NCI-H2171 treated with DMSO at 0.1 percent for 48 hours (cell line): ENCODE results near the gene CD59.

ENCODE experiments used
- DNase-seq: peaks from one replicate; lab custom pipeline; 2025; lab: John Stamatoyannopoulos, UW

The CD59 gene, protein sequence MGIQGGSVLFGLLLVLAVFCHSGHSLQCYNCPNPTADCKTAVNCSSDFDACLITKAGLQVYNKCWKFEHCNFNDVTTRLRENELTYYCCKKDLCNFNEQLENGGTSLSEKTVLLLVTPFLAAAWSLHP

DNA sequence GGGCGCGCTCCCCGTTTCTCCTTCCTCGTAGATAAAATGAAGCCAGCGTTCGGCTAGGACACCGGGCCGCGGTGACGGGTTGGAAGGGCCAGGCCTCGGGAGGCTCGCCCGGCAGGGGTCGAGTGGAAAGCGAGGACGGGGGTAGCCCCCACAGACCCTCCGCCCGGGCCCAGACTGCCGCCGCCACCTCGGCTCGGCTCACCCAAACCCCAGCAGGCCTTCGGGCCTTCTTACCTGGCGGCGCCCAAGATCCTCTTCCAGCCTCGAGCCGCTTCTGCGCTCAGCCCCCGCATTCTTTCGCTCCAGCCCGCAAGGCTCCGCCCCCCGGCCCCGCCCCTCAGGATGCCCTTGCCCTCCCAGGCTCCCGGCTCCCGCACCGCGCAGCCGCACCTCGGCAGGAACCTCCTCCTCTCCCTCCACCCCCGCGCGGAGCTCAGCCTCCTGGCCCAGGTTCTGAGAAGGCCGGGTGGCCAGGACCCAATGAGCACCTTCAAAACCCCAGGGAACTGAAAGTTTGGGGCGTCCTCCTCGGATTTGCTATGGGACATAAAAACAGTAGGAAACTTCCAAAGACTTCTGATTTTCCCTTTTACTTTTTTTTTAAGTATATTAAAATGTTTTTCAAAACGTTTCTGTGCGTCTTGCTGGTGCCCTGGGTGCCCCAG is at the start of gene CD59:
TSS of gene CD59 (minus strand) at position 276 of the 665 bp plus-strand sequence. CDS start 13,978 bp downstream, outside the sequence.
- peak; percentile 97 for DNase-seq

DNA sequence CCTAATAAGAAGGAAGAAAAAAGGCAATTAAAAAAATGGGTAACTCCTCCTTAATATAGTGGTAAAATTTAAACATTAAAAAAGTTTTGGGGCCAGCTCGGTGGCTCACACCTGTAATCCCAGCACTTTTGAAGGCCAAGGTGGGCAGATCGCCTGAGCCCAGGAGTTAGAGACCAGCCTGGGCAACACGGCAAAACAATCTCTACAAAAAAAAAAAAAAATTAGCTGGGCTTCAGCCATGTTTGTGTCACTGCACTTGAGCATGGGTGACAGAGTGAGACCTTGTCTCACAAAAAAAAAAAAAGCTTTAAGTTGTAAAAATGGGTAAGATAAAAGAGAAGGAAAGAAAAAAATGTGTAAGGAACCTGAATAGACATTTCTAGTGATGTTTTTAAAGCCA is 49.4 kb upstream of the CD59 start:
- no peak for DNase-seq

DNA sequence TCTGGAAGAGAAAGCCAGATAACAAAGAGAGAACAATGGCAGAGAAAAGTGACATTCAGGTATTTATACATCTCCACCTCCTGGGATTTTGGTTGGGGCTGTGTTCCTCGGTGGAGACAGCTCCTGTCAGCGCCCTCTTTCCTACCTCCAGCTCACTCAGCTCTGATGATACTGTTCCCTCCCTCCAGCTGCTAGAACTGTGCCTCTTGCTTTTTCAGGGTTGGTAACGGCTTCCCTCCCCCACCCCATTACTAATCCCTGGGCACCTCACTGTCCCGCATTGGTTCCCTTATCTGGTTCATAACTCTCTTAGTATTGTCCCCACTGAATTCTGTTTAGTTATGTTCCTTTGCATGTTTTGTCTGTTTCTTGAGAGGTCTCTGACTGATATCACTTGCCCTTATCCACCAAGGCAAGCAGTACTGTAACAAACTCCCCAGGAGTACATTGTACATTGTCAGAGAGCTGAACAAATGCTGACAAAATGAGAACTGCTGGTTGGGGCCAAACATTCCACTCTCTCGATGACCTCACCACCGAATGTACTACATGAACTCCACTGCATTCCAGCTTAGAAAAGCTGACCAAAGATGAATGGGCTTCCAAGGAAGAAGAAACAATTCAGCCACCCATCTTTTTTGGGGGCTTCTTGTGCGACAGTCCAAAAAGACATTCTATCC is 43.8 kb upstream of the CD59 start:
- DNase-seq = no peak

DNA sequence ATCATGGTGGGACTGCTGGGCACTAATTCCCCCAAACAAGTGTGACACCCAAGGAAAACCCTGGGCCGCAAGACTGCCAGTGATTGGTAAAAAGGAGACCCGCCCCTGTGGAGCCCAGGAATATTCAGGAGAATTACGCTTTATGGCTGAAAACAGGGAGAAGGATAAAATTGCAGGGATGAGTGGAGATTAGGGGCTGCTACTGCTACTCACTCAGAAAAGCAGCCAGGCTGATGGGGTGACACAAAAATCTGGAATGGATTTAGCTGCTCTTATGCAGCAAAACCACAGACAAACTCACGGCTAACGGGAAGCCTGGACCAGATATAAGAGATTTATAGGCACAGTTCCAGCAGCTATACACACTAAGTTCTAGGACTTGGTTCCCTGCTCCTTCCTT is 42.5 kb upstream of the CD59 start:
- peak; percentile 70 for DNase-seq

DNA sequence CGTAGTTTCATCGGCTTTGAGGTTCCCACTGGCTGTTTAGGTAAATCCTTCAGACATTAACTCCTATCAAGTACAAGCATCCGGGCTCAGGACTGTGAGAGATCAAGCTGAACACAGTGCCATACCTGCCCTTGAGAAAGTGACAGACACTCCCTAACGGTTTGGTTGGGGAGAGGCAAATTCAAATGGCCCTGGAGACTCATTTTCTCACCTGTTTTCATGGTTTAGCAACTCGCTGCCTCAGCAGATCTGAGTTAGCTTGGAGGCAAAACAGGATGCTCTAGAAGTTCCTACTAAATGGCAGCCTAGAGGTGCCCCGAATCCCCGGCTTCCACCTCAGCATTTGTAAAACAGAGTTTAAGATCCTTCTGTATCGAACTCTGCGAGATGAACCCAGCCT is 41.7 kb upstream of the CD59 start:
- DNase-seq = no peak

DNA sequence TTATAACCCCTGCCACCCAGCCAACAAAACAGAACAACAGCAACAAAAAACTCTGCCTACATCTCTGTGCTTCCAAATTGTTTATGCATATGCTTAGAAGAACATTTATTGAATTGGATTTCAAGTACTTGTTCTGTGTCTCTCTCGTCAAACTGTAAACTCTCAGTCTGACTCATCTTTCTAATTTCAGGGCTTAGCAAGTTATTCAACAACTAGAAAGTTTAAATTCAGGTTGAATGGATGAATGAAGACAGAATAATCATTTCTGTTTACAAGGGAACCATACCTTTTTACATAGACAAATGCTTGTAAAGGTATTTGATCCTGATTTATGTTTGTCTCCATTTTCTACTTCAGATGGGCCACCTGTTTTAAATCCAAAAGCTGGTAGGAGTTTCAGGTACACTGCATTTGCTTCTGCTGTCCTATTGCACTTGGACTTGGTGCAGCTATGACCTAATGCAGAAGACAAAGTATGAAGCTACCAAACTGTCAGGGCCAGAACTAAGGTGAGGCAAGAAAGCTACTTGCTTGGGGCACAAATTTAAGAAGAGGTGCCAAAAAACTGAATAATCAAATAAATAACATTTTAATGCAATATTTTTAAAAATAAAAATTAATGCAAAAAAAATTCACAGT is 39.7 kb upstream of the CD59 start:
- DNase-seq = no peak

DNA sequence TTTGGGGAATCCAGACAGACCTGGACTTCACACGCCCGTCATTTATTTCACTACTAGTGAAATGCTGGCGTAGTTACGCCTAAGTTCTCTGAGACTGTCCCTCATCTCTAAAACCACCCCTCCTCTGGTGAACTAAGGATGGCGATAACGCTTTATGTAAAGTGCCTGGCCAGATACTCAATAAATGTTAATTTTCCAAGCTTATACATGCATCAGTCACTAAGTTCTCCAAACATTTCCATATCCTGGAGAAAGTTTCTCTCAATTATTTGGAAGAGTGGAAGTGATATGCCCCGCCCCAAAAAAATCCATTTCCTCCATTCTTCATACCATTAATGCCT is 39.2 kb upstream of the CD59 start:
- no peak for DNase-seq

DNA sequence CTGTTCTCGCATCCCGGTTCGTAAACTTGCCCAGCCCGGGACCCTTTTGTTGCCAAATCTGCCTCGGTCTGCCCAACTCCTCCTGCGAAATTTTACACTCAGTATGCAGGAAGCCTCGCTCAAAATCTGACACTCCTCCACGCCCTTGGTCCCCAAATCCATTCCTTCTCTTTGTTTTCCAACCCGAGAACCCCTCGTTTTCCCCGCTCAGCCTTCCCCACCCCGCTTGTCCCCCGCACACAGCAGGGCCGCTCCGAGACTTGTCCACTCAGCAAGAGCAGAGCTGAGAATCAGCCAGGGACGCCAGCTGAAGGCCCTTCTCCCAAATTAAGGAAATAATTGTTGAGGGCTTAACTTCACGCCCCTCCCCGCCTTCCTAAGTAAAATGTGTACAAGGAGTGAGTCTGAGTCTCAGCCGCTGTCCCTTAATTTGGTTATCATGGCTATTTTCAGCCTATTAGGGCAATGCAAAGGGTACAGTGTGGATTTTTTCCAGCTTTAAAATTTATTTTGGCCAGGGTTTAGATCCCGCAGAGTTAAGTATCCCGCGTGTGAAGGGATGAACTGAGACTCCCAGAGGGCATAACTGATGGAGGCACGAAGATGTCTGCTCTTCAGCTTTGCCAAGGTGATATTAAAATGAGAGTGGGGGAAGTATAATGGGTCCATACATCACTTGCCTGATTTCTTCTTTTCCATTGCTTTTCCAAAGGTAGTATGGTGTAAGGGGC is 38.7 kb upstream of the CD59 start:
- DNase-seq = peak; percentile 54

DNA sequence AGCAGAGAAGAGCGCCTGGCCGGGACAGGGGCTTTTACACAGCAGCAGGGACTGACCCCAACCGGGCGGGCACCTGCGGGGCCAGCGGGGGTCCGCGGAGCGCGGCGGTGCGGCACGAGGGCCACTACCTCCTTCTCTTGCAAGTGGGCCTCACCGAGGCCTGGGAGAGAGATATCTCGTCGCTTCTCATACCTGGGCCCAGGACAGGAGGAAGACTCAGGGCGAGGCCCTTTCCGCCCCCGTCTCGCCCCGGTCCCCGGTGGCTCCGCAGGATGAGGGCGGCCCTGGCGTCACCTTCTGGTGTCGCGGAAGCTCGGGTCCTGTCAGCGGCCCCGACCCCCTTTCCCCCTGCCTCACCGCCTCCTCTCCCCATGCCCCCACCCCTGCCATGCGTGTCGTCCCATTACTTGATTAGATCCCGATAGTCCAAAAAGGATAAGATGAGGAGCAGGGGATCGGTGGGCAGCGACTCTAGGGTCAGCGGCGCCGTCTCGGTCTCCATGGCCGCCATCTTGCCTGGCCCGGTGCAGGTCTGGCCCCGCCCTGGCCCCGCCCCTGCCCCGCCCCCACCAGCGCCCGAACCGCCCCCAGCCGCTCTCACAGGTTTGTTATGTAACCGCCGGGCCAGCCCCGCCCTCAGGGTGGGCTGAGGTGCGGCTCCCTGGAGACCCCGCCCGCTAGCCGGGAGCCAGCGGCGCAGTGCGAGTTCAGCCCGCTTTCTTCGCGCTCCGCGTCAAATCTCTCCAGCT is 37.9 kb upstream of the CD59 start, which contains the start of gene FBXO3:
TSS of gene FBXO3 (minus strand) at position 534 of the 749 bp plus-strand sequence. CDS start at position 511, 23 bp downstream.
- DNase-seq = peak; percentile 95

DNA sequence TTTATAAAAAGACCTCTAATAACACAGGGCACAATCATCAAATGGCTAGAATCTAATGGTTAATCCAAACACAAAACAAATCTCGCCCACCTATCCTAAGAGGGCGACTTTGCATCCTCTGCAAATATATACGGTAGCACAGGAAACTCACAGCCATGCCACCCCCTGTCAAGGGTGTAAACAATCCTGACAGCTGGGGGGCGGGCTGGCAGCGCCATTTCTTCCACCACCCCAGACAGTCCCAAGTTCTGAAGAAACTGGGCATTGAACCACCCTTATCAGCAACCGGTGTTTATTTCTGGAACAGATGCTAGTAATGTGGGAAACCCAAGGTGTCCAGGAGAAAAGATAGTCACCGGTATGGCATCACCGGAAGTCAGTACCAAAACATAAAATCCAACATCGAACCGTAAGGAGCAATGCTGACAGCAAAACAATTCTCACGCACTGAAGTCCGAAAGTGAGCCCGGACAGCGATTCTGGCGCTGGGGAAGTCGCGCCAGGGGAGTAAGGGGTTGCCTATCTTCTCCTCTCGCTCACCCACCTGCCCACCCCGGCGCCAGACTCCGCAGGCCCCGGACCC is 37.3 kb upstream of the CD59 start:
- peak; percentile 33 for DNase-seq

DNA sequence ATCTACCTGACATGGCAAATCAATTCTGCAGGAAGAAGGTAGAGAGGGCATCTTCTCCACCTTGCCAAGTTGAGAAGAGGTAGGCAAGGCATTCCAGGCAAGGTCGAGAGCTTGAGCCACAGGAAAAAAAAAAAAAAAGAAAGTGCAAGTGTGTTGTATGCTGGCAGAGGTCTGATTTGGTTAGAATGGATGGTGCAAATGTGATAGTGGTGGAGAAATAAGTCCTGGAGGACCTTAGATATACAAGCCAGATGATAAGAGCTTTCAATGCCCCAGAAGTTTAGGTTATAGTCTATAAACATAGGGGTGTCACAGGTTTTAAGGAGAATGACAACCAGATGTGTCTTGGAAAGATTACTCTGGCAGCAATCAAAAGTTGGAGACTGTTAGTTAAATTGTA is 36.6 kb upstream of the CD59 start:
- DNase-seq = no peak

DNA sequence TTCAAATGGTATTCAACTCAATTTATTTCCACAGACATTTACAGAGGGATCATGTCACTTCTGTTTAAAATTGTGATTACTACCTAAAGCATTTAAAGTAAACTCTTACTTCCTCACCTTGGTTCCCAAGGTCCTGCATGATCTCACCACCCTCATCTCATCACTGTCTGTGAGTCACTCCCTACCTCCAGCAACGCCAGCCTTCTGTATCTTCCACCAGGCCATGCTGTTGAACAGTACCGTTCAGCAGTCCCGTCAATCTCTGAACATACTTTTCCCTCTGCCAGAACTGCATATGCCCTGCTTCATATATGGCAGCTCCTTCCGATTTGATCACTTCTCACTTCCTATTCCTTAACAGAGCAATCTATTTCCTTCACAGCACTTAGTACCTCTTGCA is 36.1 kb upstream of the CD59 start:
- DNase-seq = no peak

DNA sequence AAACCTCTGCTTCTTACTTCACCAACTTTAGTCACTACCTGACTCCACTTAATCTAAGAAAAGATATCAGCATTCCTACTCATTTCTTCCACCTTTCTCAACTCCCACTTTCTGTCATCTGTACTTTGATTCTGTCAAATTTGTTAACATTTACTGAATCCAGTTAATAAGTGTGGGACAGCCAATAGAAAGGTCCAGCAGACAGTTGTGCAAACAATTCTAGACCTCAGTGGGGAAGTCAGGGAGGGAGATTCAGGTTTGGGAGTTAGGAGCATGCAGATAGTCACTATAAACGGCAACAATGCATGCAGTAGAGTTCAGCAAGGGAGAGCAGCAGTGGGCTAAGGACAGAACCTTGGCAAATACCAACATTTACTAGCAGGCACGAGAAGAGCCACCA is 34.0 kb upstream of the CD59 start:
- DNase-seq = no peak

DNA sequence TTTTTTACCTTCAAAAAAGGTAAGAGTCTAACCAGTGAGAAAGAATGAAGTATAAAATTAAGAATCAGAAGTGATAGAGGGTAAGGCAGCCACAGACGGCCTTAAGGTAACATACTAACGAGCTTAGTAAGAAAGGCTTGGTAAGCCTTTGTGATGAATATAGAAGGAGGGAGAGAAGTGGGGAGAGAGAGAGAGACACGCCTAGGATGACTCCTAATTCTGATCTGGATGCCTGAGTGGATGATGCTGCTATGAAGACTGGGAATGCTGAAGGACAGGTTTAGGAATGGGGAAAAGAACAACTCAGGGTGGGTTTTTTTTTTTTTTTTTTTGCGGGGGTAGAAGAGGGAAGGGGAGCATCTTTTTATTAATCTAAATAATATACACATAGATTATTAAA is 33.3 kb upstream of the CD59 start:
- no peak for DNase-seq

DNA sequence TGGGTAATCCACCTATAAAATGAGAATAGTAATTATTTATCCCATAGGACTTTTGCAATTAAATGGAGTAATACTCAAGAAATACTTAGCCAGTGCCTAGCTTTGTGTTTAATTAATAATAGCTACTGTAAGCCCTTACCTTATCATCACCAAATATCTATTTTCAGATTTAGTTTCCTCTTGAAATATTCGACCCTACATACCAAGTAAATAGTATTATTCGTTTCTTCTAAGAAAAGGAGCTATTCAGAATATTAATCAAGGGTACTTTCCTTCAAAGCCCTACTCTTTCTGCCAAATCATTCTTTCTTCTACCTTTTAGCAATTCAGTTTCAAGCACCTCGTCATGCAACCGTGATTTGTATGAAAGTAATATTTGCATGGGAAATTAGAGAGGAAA is 31.4 kb upstream of the CD59 start:
- no peak for DNase-seq

DNA sequence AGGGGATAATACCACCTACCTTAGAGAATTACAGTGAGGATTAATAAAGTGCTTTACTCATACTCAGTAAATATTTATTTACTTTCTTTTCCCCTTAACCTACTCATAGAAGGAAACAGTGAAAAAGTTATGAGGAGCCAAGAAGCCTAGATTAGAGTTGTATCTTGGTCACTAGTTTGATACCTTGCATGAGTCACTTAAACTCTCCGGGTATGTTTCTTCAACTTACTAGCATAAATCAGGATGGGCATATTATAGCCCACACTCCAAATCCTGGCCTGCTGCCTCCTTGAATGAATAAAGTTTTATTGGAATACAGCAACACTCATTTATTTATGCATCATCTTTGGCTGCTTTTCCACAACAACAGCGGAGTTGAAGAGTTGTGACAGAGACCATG is 29.9 kb upstream of the CD59 start:
- DNase-seq = no peak

DNA sequence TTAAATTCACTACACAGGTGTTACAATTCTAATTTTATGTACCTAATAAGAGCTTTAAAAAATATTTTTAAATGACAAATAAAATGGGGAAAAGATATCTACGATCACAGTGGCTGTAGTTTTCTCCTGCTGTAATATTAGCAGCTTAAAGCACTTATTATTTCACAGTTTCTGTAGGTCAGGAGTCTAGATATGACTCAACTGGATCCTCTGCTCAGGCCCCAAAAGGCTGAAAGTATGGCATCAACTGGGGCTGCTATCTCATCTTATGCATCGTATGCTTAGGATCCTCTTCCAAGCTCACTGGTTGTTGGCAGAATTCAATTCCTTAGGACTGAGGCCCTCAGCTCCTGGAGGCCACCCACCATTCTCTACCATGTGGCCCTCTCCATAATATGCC is 25.2 kb upstream of the CD59 start:
- DNase-seq = no peak

DNA sequence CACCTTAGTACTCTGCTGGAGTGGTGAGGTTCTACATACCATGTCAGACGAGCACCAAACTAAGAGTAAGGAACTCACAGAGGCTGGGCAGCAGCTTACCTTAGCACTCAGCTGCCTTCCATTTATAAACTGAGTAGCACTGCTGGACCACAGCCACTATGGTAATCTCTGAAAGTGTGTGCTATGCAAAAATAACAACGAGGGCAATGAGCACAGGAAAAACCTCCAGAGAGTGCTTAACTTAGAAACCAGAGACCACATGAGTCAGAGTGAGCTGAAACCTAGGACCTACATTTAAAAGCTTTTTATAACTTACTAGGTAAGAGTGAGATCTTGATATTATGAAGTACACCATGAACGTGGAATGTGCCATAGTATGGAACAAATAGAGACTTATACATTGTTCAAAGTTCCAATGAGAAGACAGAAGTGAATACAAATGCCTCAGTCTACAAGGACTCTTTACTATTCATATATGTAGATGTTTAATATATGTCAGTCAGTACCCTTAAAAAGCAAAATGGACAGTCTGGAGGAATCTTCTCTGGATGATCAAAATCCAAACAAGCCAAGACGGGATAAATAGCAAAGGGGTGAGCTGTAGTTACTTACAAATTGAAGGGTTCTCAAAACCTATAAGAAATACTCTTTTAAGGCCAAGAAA is 17.2 kb upstream of the CD59 start:
- no peak for DNase-seq

DNA sequence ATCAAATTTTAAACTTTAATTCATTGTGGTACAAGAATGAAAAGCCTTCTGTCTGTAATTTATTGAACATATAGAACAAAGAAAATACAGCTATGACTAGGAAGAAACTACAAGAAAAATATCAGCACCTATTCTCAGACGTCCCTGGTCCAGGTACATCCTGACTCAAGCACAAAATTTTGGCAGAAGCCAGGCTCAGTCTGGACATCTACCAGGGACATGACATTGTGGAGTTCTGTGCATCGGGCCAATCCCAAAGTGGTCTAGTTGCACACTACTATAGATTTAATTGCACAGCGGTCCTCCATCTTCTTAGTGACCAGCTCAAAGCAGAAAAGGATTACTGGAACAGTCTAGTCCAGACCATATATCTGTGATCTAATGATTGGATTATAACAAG is 15.7 kb upstream of the CD59 start:
- no peak for DNase-seq

DNA sequence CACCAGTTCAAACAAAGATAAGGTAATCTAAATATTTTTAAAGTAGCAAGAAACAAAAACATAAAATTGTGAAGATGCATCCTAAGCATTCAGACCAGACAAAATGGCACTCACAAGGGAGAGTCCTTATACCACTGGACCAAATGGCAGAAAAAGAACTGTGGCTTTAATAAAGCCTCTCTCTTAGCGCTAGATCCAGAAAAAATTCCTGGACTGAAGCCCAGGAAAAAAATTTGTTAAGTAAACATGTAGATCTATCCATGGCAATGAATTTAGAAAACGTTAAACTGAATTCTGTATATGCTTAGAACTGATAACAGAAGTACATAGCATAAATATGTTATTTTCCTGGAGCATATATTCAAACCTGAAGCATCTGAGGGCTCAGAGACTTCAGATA is 11.8 kb upstream of the CD59 start:
- no peak for DNase-seq

DNA sequence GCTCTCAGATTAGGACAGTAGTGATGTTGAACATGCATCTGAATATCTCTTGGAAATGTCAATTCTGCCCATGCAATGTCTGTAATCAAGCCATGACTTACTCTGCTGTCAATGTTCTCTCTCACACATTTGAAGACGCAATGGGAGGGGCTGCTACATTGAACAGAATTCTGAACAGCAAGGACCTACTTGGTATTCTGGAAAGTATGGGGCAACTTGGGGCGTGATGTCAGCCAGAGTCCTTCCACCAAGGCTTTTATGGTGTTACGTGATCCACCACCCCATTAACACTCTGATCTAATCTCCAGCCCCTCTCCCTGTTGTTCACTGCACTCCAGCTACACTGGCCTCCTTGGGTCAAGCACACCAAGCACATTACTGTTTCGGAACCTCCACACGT is 7.1 kb upstream of the CD59 start:
- DNase-seq = no peak
